Small intestine (tissue), 7 donors: ENCODE measurements around the gene RPGRIP1. TPM values are rescaled to one million over a fixed set of nuclear protein-coding genes. Genes with fewer than 3 reads are reported as not detected.
"Not testable (repeated sequence)": the region's sequence is repeated elsewhere in the genome, so short reads cannot be mapped to it uniquely, and the experiment has no call there.

Experiments used
- DNase-seq, 2 donors: peaks; one replicate each; pipeline versions ENCODE4 v3.0.0 to v3.0.0-alpha.2; 2013
- FAIRE-seq: peaks from 2 replicates; lab custom pipeline; 2012; peaks lifted over from hg19 to GRCh38; lab: Jason Lieb, UNC
- H3K27ac ChIP-seq, 3 donors: one replicate each; pipeline ENCODE4 v1.5.1; 2013; ENCODE audit warnings: low read length in 2 of 3, mild to moderate bottlenecking in 2 of 3, control low read depth in 1 of 3, inconsistent platforms in 1 of 3, low read depth in 1 of 3, moderate library complexity in 1 of 3
- H3K27me3 ChIP-seq, 3 donors: one replicate each; pipeline ENCODE4 v1.6.1; 2013; ENCODE audit warnings: low read length in 3 of 3, inconsistent platforms in 1 of 3; ENCODE audit not compliant: control insufficient read depth in 3 of 3, insufficient read depth in 3 of 3
- H3K36me3 ChIP-seq, 3 donors: one replicate each; pipeline ENCODE4 v1.6.1; 2013; ENCODE audit warnings: low read length in 3 of 3, inconsistent platforms in 1 of 3, low read depth in 1 of 3, mild to moderate bottlenecking in 1 of 3, moderate library complexity in 1 of 3; ENCODE audit not compliant: control insufficient read depth in 3 of 3, insufficient read depth in 2 of 3
- H3K4me1 ChIP-seq, 3 donors: one replicate each; pipeline ENCODE4 v1.6.1; 2013; ENCODE audit warnings: low read length in 2 of 3, inconsistent platforms in 1 of 3, low read depth in 1 of 3, mild to moderate bottlenecking in 1 of 3, moderate library complexity in 1 of 3; ENCODE audit not compliant: control insufficient read depth in 3 of 3, insufficient read depth in 2 of 3
- H3K4me3 ChIP-seq, 3 donors: one replicate each; pipeline ENCODE4 v1.5.1; 2013; ENCODE audit warnings: low read length in 3 of 3, control low read depth in 1 of 3, inconsistent platforms in 1 of 3, low read depth in 1 of 3, mild to moderate bottlenecking in 1 of 3, moderate library complexity in 1 of 3
- H3K9me3 ChIP-seq, 2 donors: one replicate each; pipeline ENCODE4 v1.6.1; 2013; ENCODE audit warnings: low read depth in 1 of 2, low read length in 1 of 2; ENCODE audit not compliant: control insufficient read depth in 2 of 2, insufficient read depth in 1 of 2
- WGBS, 3 donors: extraction: QIAGEN DNeasy Blood & Tissue Kit; methylation state at CpG; one replicate each; pipeline ENCODE4 v1.1.7; 2013; 5-methylcytosine and 5-hydroxymethylcytosine counted together
- polyA plus RNA-seq, 4 donors: library from polyadenylated mRNA; stranded (reverse) in 3 of 4; unstranded in 1 of 4; fragments of 200-250 nt in 3 of 4; fragments of 120-200 nt in 1 of 4; gene quantifications; one replicate each; pipeline versions ENCODE4 v1.2.1 to v1.2.3, GENCODE V29; 2013
- donor health status: healthy with polysubstance abuse.
- donor health status: control.
- donor health status: control.
- donor health status: Bipolar disorder and iron deficiency.
- donor health status: healthy.

RPGRIP1 gene
- polyA plus RNA-seq, 4 donors: 0.44 to 0.73 TPM; not detected in 2

DNA sequence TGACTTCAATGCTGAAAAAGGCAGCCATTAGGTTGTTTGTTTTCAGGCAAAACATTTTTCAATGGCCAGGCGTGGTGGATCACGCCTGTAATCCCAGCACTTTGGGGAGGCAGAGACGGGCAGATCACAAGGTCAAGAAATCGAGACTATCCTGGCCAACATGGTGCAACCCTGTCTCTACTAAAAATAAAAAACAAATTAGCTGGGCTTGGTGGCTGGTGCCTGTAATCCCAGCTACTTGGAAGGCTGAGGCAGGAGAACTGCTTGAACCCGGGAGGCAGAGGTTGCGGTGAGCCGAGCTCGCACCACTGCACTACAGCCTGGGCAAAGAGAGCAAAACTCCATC lies 23.8 kb upstream of the RPGRIP1 start:
- H3K27ac ChIP-seq, DNase-seq, H3K4me3 ChIP-seq, H3K9me3 ChIP-seq, FAIRE-seq, H3K27me3 ChIP-seq, H3K4me1 ChIP-seq: not testable (repeated sequence)
- H3K36me3 ChIP-seq: peaks cover 6 to 49% (median 19%) of the 10 kb centered on the region in 3 donors
- WGBS, 3 donors: 77 to 84% (median 78%) methylated on average over 8 of the region's 8 CpGs

DNA sequence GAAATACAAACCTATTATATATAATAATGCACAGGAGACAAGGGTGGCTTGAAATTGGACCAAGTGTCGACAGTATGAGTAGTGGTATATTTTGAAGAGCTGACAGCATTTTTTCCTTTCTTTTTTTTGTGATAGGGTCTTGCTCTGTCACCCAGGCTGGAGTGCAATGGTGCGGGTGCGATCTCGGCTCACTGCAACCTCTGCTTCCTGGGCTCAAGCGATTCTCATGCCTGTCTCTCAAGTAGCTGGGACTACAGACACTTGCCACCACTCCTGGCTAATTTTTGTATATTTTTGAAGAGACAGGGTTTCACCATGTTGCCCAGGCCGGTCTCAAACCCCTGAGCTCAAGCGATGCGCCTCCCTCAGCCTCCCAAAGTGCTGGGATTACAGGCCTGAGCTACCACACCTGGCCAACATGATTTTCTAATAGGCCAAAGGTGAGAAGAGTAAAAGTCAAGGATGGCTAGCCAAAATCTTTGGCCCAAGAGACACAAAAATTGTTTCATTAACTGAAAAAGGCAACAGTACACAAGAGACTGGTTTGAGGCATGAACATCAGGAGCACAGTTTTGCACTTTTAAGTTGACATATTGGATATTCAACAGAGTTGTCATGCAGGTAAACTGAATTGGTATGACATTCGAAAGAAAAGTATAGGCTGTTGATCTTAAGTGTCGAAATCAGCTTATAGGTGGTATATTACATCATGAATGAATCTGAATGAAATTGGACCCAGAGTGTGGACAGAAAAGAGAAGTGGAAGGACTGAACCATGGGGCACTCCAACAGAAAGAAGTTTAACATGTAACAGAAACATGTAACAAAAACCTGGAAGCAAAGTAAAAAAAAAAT lies 23.1 kb upstream of the RPGRIP1 start:
- no peak overlapping the region for H3K27ac ChIP-seq

GRCh38 chr14:21257394-21257909 lies 22.4 kb upstream of the RPGRIP1 start:
- Histone ChIP-seq H3K36me3 (peaks cover 12 to 44% (median 15%) of the 10 kb centered on the region in 3 donors), H3K4me3 (no peak overlapping the region), H3K4me1 (peaks cover 0 to 6% (median 2%) of the 10 kb centered on the region in 3 donors), H3K27ac (peak overlapping the region in 1 of 3 donors; percentile 58), H3K27me3 (no peaks in the 10 kb centered on the region), H3K9me3 (no peaks in the 10 kb centered on the region)
- no peak for FAIRE-seq
- no peak for DNase-seq
- WGBS, 3 donors: 38 to 47% (median 45%) methylated on average over 7 of the region's 7 CpGs

More for the DNA sequence above, 23.1 kb upstream of the RPGRIP1 start:
- H3K36me3 ChIP-seq: peaks cover 8 to 47% (median 15%) of the 10 kb centered on the region in 3 donors
- H3K9me3 ChIP-seq: no peaks in the 10 kb centered on the region
- peaks cover 0 to 6% (median 0%) of the 10 kb centered on the region in 3 donors for H3K4me1 ChIP-seq
- no peaks in the 10 kb centered on the region for H3K27me3 ChIP-seq
- no peak overlapping the region for H3K4me3 ChIP-seq
- no peak for FAIRE-seq
- DNase-seq: no peak
- WGBS, 3 donors: 72 to 90% (median 87%) methylated on average over 10 of the region's 10 CpGs

- FAIRE-seq (no peak), DNase-seq (no peak)
- Histone ChIP-seq H3K36me3 (peaks cover 13 to 39% (median 18%) of the 10 kb centered on the region in 3 donors), H3K27ac (no peak overlapping the region), H3K27me3 (no peaks in the 10 kb centered on the region), H3K9me3 (no peaks in the 10 kb centered on the region), H3K4me1 (peaks cover 0 to 8% (median 3%) of the 10 kb centered on the region in 3 donors), H3K4me3 (no peak overlapping the region)
- WGBS, 3 donors: 74 to 81% (median 74%) methylated on average over 10 of the region's 10 CpGs
Observed at GRCh38 chr14:21258005-21258888, 21.6 kb upstream of the RPGRIP1 start.

GRCh38 chr14:21258889-21259787 lies 20.7 kb upstream of the RPGRIP1 start:
- DNase-seq: no peak
- Histone ChIP-seq H3K27ac (no peak overlapping the region), H3K4me3 (no peak overlapping the region), H3K36me3 (peaks cover 13 to 37% (median 17%) of the 10 kb centered on the region in 3 donors), H3K9me3 (no peaks in the 10 kb centered on the region), H3K4me1 (peaks cover 0 to 14% (median 3%) of the 10 kb centered on the region in 3 donors), H3K27me3 (no peaks in the 10 kb centered on the region)
- FAIRE-seq: no peak
- WGBS, 3 donors: 78 to 83% (median 79%) methylated on average over 5 of the region's 5 CpGs

DNA sequence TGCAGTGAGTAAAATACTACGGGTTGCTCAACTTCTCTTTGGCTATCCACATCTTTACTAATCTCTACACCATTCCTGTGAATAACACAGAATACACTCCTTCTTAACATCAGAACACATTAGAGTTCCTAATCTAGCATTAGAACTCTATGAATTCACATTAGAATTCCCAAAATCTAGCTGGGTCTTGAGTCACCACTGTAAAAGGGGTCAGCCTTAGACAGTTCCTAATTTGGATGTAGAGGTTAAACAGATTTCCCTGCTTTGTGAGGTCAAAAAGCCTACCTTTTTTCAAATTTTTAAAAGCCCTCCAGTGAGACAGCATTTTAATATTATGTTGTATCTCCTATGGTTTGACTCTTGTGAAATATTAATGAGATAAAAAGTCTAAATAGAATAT lies 18.1 kb upstream of the RPGRIP1 start:
- FAIRE-seq: no peak
- Histone ChIP-seq H3K9me3 (no peaks in the 10 kb centered on the region), H3K4me3 (no peak overlapping the region), H3K36me3 (peaks cover 8 to 40% (median 16%) of the 10 kb centered on the region in 3 donors), H3K27ac (no peak overlapping the region), H3K4me1 (peaks cover 0 to 22% (median 3%) of the 10 kb centered on the region in 3 donors), H3K27me3 (no peaks in the 10 kb centered on the region)
- no peak for DNase-seq
- 44 to 64% (median 54%) methylated on average over 1 of the region's 1 CpG for WGBS, 3 donors

- Histone ChIP-seq H3K4me3 (no peak overlapping the region), H3K27me3 (no peaks in the 10 kb centered on the region), H3K27ac (no peak overlapping the region), H3K36me3 (peaks cover 7 to 40% (median 15%) of the 10 kb centered on the region in 3 donors), H3K4me1 (peaks cover 0 to 21% (median 3%) of the 10 kb centered on the region in 3 donors), H3K9me3 (no peaks in the 10 kb centered on the region)
- DNase-seq (no peak), FAIRE-seq (no peak)
- WGBS, 3 donors: 41 to 46% (median 45%) methylated on average over 3 of the region's 3 CpGs
Observed at GRCh38 chr14:21262410-21262809, 17.5 kb upstream of the RPGRIP1 start.
